Lower lobe of right lung (tissue), 2 donors: ENCODE data around the gene TCF3. TPM values are rescaled to one million over a fixed set of nuclear protein-coding genes. Genes with fewer than 3 reads are reported as not detected.
"Not testable (repeated sequence)": the region's sequence is repeated elsewhere in the genome, so short reads cannot be mapped to it uniquely, and the experiment has no call there.

Source experiments
- ATAC-seq, 2 donors: fragments of 200-7000 bp; cut with Tn5 transposase; one replicate each; pipeline ENCODE4 v1.9.1; 2020 to 2022; ENCODE audit warnings: mild to moderate bottlenecking in 2 of 2, moderate library complexity in 2 of 2
- DNase-seq: peaks from one replicate; pipeline ENCODE4 v3.0.0-alpha.2; 2020
- H3K27ac ChIP-seq: fragments of 200-600 bp; one replicate; pipeline ENCODE4 v1.8.0; 2022
- H3K27me3 ChIP-seq: fragments of 200-600 bp; one replicate; pipeline ENCODE4 v1.8.0; 2022; ENCODE audit warnings: low read depth
- H3K36me3 ChIP-seq: fragments of 200-600 bp; one replicate; pipeline ENCODE4 v1.8.0; 2022; ENCODE audit warnings: mild to moderate bottlenecking
- H3K4me1 ChIP-seq: fragments of 200-600 bp; one replicate; pipeline ENCODE4 v1.8.0; 2022
- H3K4me3 ChIP-seq: fragments of 200-600 bp; one replicate; pipeline ENCODE4 v1.8.0; 2022; ENCODE audit warnings: mild to moderate bottlenecking
- H3K9me3 ChIP-seq: fragments of 200-600 bp; one replicate; pipeline ENCODE4 v1.8.0; 2022
- CTCF ChIP-seq: fragments of 200-600 bp; IDR thresholded peaks from one replicate; pipeline ENCODE4 v1.8.0; 2022; ENCODE audit warnings: antibody characterized with exemption, mild to moderate bottlenecking
- intact Hi-C: fragments of 100-400 bp; cut with DNase I; formaldehyde crosslinking; loops from one replicate; pipeline ENCODE4 v1.11.0; 2022
- total RNA-seq: library from RNA; stranded (reverse); fragmentation: NEBNext Ultra II Directional; extraction: Animal tissue kit (Norgen Biotek cat#: 25700); gene quantifications from one replicate; pipeline ENCODE4 v1.2.1, GENCODE V29; 2021
- donor health status: DM: no; HTN: yes; CAD: no; lungs with severe emphysema.

Gene TCF3
- total RNA-seq, 1 donor from 2014 or later, result 44.5 TPM

GRCh38 chr19:1673645-1674292 is 21.4 kb upstream of the TCF3 start:
- Histone ChIP-seq H3K36me3 (no peaks in the 10 kb centered on the region), H3K27me3 (peaks cover 89% of the 10 kb centered on the region), H3K27ac (no peak overlapping the region), H3K4me3 (no peak overlapping the region), H3K4me1 (peaks cover 11% of the 10 kb centered on the region), H3K9me3 (no peaks in the 10 kb centered on the region)
- intact Hi-C loops, result loop anchor here (10.0 kb wide), 1 partner anchor 129 kb away; no protein-coding TSS in a partner anchor
- no peak for DNase-seq
- no peak for ATAC-seq
- no peak for TF ChIP-seq CTCF

- no peak for TF ChIP-seq CTCF
- Histone ChIP-seq H3K9me3 (no peaks in the 10 kb centered on the region), H3K36me3 (no peaks in the 10 kb centered on the region), H3K4me1 (peaks cover 15% of the 10 kb centered on the region), H3K4me3 (no peak overlapping the region), H3K27me3 (peaks cover 89% of the 10 kb centered on the region), H3K27ac (no peak overlapping the region)
- intact Hi-C loops, result loop anchor here (10.0 kb wide), 1 partner anchor 128 kb away; no protein-coding TSS in a partner anchor
- peak in 1 of 2 donors; percentile 4 for ATAC-seq
- no peak for DNase-seq
These were observed 20.6 kb upstream of the TCF3 start for GRCh38 chr19:1672769-1673644.

- H3K36me3 ChIP-seq, result no peaks in the 10 kb centered on the region
- no peak overlapping the region for H3K27ac ChIP-seq
- H3K4me3 ChIP-seq, result peak overlapping the region; percentile 14
- H3K4me1 ChIP-seq, result peaks cover 15% of the 10 kb centered on the region
- intact Hi-C loops, result loop anchor here (10.0 kb wide), 1 partner anchor 127 kb away; no protein-coding TSS in a partner anchor
- peak; percentile 78 for TF ChIP-seq CTCF
- H3K27me3 ChIP-seq, result peaks cover 89% of the 10 kb centered on the region
- ATAC-seq, result peak; percentile 56 to 74
- DNase-seq, result peak; percentile 65
- no peaks in the 10 kb centered on the region for H3K9me3 ChIP-seq
These were observed 19.8 kb upstream of the TCF3 start for GRCh38 chr19:1672038-1672768.

- no peak overlapping the region for H3K27ac ChIP-seq
- no peak for TF ChIP-seq CTCF
- H3K4me3 ChIP-seq, result no peak overlapping the region
- H3K9me3 ChIP-seq, result no peaks in the 10 kb centered on the region
- ATAC-seq (no peak), DNase-seq (no peak)
- peaks cover 87% of the 10 kb centered on the region for H3K27me3 ChIP-seq
- peaks cover 15% of the 10 kb centered on the region for H3K4me1 ChIP-seq
- intact Hi-C loops, result loop anchor here (10.0 kb wide), 1 partner anchor 127 kb away; no protein-coding TSS in a partner anchor
- no peaks in the 10 kb centered on the region for H3K36me3 ChIP-seq
These were observed 19.3 kb upstream of the TCF3 start for GRCh38 chr19:1671716-1672037.

- H3K9me3 ChIP-seq, H3K4me3 ChIP-seq, H3K36me3 ChIP-seq, H3K27ac ChIP-seq, DNase-seq, ATAC-seq: not testable (repeated sequence)
- intact Hi-C loops, result loop anchor here (10.0 kb wide), 1 partner anchor 126 kb away; no protein-coding TSS in a partner anchor
- Histone ChIP-seq H3K4me1 (peaks cover 15% of the 10 kb centered on the region), H3K27me3 (peaks cover 85% of the 10 kb centered on the region)
These were observed 18.3 kb upstream of the TCF3 start for GRCh38 chr19:1670747-1671146.
